HCT116 (cell line): ENCODE measurements around the gene ACCSL.

Source experiments
- EZH2phosphoT487 ChIP-seq: fragments of 200-600 bp; IDR thresholded peaks from 2 replicates; pipeline ENCODE4 v1.6.1; 2018; ENCODE audit warnings: antibody characterized with exemption, borderline replicate concordance
- ZBTB33 ChIP-seq: IDR thresholded peaks from 2 replicates; pipeline ENCODE4 v1.6.1; 2011; ENCODE audit warnings: mild to moderate bottlenecking, low read length, moderate library complexity; ENCODE audit not compliant: insufficient replicate concordance; ENCODE audit errors: extremely low read depth

DNA sequence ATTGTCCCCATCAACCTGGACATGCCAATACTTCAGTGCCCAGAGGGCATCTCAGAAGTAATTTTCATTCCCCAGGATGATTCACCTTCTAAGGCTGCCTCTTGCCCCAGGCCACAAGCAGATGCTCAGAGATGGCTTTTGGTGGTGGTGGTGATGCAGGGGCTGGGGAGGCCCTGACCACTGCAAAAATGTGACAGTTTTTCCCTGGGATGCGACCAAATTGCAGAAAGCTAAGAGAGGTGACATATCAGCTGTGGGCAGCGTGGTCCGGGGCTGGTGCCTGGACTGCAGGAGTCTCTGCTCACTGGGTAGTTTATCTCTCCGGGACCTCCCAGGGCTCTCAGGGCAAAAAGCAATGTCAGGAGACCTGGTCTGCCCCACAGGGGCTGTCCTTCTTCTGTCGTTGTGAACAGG lies 39.7 kb upstream of the ACCSL start:
- no peak for TF ChIP-seq EZH2phosphoT487
- no peak for TF ChIP-seq ZBTB33
